ENCODE measurements around the gene SVEP1.

- TF ChIP-seq, protein P1, sequence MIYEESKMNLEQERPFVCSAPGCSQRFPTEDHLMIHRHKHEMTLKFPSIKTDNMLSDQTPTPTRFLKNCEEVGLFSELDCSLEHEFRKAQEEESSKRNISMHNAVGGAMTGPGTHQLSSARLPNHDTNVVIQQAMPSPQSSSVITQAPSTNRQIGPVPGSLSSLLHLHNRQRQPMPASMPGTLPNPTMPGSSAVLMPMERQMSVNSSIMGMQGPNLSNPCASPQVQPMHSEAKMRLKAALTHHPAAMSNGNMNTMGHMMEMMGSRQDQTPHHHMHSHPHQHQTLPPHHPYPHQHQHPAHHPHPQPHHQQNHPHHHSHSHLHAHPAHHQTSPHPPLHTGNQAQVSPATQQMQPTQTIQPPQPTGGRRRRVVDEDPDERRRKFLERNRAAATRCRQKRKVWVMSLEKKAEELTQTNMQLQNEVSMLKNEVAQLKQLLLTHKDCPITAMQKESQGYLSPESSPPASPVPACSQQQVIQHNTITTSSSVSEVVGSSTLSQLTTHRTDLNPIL (CRISPR knock-in tag; IDR thresholded peaks at IDR 0.05; ENCODE audit: low read depth): no peak
- TF ChIP-seq, protein P2, sequence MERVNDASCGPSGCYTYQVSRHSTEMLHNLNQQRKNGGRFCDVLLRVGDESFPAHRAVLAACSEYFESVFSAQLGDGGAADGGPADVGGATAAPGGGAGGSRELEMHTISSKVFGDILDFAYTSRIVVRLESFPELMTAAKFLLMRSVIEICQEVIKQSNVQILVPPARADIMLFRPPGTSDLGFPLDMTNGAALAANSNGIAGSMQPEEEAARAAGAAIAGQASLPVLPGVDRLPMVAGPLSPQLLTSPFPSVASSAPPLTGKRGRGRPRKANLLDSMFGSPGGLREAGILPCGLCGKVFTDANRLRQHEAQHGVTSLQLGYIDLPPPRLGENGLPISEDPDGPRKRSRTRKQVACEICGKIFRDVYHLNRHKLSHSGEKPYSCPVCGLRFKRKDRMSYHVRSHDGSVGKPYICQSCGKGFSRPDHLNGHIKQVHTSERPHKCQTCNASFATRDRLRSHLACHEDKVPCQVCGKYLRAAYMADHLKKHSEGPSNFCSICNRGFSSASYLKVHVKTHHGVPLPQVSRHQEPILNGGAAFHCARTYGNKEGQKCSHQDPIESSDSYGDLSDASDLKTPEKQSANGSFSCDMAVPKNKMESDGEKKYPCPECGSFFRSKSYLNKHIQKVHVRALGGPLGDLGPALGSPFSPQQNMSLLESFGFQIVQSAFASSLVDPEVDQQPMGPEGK (CRISPR knock-in tag; IDR thresholded peaks at IDR 0.05; ENCODE audit: borderline replicate concordance): no peak
- TF ChIP-seq ZNF8 (CRISPR knock-in tag; IDR thresholded peaks at IDR 0.05) (no peak), TOX (CRISPR knock-in tag; IDR thresholded peaks at IDR 0.05; ENCODE audit: borderline replicate concordance) (no peak), ZFP30 (CRISPR knock-in tag; IDR thresholded peaks at IDR 0.05) (no peak), ZFP3 (CRISPR knock-in tag; IDR thresholded peaks at IDR 0.05) (no peak), ESRRG (CRISPR knock-in tag; IDR thresholded peaks at IDR 0.05) (no peak), OSR1 (CRISPR knock-in tag; IDR thresholded peaks at IDR 0.05) (no peak), RARB (CRISPR knock-in tag; IDR thresholded peaks at IDR 0.05) (no peak), ZNF565 (CRISPR knock-in tag; conservative IDR thresholded peaks at IDR 0.05; ENCODE audit: low read depth) (no peak), GLIS3 (CRISPR knock-in tag; IDR thresholded peaks at IDR 0.05) (no peak), ZC3H10 (CRISPR knock-in tag; IDR thresholded peaks at IDR 0.05) (no peak), CSDC2 (CRISPR knock-in tag; IDR thresholded peaks at IDR 0.05) (no peak)
- TF ChIP-seq, protein P3, sequence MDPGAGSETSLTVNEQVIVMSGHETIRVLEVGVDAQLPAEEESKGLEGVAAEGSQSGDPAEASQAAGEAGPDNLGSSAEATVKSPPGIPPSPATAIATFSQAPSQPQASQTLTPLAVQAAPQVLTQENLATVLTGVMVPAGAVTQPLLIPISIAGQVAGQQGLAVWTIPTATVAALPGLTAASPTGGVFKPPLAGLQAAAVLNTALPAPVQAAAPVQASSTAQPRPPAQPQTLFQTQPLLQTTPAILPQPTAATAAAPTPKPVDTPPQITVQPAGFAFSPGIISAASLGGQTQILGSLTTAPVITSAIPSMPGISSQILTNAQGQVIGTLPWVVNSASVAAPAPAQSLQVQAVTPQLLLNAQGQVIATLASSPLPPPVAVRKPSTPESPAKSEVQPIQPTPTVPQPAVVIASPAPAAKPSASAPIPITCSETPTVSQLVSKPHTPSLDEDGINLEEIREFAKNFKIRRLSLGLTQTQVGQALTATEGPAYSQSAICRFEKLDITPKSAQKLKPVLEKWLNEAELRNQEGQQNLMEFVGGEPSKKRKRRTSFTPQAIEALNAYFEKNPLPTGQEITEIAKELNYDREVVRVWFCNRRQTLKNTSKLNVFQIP (CRISPR knock-in tag; IDR thresholded peaks at IDR 0.05; ENCODE audit: borderline replicate concordance, low read depth): no peak
Measured at GRCh38 chr9:110426052-110426709, 153.4 kb downstream of the SVEP1 start.

All from SK-N-SH treated with all-trans-retinoic acid at 6 μM for 48 hours (cell line).